Activated CD8-positive, alpha-beta T cell treated with anti-CD3 and anti-CD28 coated beads, Interleukin-2, amount 10 ng/mL, durations not matched to agents 7 days and 5 days (primary cell): ENCODE measurements around the gene YJU2. TPM values are rescaled to one million over a fixed set of nuclear protein-coding genes. Genes with fewer than 3 reads are reported as not detected.

ENCODE experiments used
- ATAC-seq: fragments of 150-1000 bp; cut with Tn5 transposase; one replicate; pipeline ENCODE4 v1.10.0; 2021; ENCODE audit warnings: moderate library complexity
- CTCF ChIA-PET: fragments of 350-600 bp; sonication (Branson Sonifier 250); formaldehyde crosslinking; loops from one replicate; lab custom pipeline; 2021; ENCODE audit warnings: antibody characterized with exemption; lab: Charles Lee
- POLR2A ChIA-PET: fragments of 350-600 bp; sonication (Branson Sonifier 250); formaldehyde crosslinking; loops from one replicate; lab custom pipeline; 2021; ENCODE audit warnings: antibody characterized with exemption; lab: Charles Lee
- DNase-seq: peaks from one replicate; pipeline ENCODE4 v3.0.0-alpha.2; 2020
- H3K27ac Mint-ChIP-seq: one replicate; pipeline ENCODE4 v1.8.0; 2021; ENCODE audit warnings: mild to moderate bottlenecking, mixed read lengths
- H3K27me3 Mint-ChIP-seq: one replicate; pipeline ENCODE4 v1.8.0; 2021; ENCODE audit warnings: low read depth, mixed read lengths
- H3K36me3 Mint-ChIP-seq: one replicate; pipeline ENCODE4 v1.8.0; 2021; ENCODE audit warnings: low read depth, mixed read lengths
- H3K4me1 Mint-ChIP-seq: one replicate; pipeline ENCODE4 v1.8.0; 2021; ENCODE audit warnings: low read depth, mixed read lengths
- H3K4me3 Mint-ChIP-seq: one replicate; pipeline ENCODE4 v1.8.0; 2021; ENCODE audit warnings: mild to moderate bottlenecking, mixed read lengths
- H3K9me3 Mint-ChIP-seq: one replicate; pipeline ENCODE4 v1.8.0; 2022; ENCODE audit warnings: mixed read lengths; ENCODE audit not compliant: insufficient read depth
- total RNA-seq, 2 experiments: library from RNA; stranded (reverse); gene quantifications; one replicate each; pipeline ENCODE4 v1.2.3, GENCODE V29; 2021

Gene YJU2
- 10 to 100 TPM; 24.8 to 26.1 TPM for total RNA-seq

DNA sequence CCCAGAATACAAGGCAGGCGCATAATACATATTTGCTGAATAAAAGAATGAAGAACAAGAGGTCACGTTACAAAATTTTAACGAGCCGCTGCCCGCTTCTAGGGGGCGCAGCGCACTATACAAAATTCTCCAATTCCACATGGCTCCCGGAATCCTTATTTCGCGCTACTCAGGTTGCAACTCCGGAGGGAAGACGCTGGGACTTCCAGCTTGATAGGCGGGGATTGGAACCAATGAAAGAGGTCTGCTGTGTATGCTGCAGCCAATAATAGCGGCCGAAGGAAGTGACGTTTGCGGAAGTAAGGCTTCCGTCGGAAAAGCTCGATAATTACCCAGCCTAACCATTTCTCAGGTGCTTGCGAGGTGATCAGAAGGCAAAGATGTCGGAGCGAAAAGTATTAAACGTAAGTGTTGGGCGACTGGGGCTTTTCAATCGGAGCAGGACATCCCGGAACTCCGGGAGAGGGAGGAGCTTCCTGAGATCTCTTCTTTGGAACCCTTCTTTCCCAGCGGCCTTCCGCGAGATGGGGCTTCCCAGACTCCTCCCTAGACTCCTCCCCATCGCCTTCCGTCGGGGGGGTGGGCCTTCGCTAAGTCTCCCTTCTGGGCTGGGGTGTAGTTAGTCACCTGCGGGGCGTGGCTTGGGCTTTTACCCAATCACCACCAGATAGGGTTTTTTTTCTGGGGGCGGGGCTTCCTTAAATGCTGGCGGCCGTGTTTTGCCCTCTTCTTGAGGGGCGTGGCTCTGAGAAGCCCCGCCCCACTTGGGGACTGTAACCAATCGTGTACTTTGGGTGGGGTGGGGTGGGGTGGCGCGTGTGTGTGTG is at the start of gene YJU2:
TSS of gene YJU2 (plus strand) at position 314 of the 827 bp plus-strand sequence. CDS start at position 381, 67 bp downstream.
- ATAC-seq = peak; percentile 98
- peak; percentile 100 for DNase-seq
- Mint-ChIP-seq H3K4me1 (peaks cover 22% of the 10 kb centered on the region), H3K27me3 (peaks cover 2% of the 10 kb centered on the region), H3K4me3 (peak within 1 kb of the TSS; percentile 84), H3K27ac (peak within 1 kb of the TSS; percentile 96), H3K36me3 (peaks cover 29% of the 10 kb centered on the region), H3K9me3 (no peaks in the 10 kb centered on the region)
- CTCF ChIA-PET = interaction anchor here (0.6 to 3.0 kb wide), 12 partner anchors 9 to 155 kb away, joined by 3 to 19 read pairs (median 4); partner anchors contain the start of gene CHAF1A
- POLR2A ChIA-PET = interaction anchor here (0.6 to 1.4 kb wide), 19 partner anchors 13 to 690 kb away, joined by 3 to 13 read pairs (median 3); partner anchors contain the start of genes CHAF1A, EEF2, MPND and MRPL54

- H3K27me3 Mint-ChIP-seq = peaks cover 30% of the 10 kb centered on the region
- ATAC-seq = no peak
Observed at GRCh38 chr19:4197228-4197624, 49.7 kb upstream of the YJU2 start.

GRCh38 chr19:4197625-4198466 is 49.0 kb upstream of the YJU2 start:
- Mint-ChIP-seq H3K9me3 (peaks cover 6% of the 10 kb centered on the region), H3K4me3 (no peak overlapping the region), H3K27ac (no peak overlapping the region), H3K4me1 (peaks cover 9% of the 10 kb centered on the region), H3K36me3 (peaks cover 4% of the 10 kb centered on the region), H3K27me3 (peaks cover 30% of the 10 kb centered on the region)
- DNase-seq (no peak), ATAC-seq (peak; percentile 44)
- ChIA-PET POLR2A (no interaction called here), CTCF (no interaction called here)

More at GRCh38 chr19:4197228-4197624, 49.7 kb upstream of the YJU2 start:
- peaks cover 6% of the 10 kb centered on the region for H3K9me3 Mint-ChIP-seq
- no peak for DNase-seq
- peaks cover 4% of the 10 kb centered on the region for H3K36me3 Mint-ChIP-seq
- peaks cover 9% of the 10 kb centered on the region for H3K4me1 Mint-ChIP-seq
- H3K27ac Mint-ChIP-seq = no peak overlapping the region
- CTCF ChIA-PET = no interaction called here
- no peak overlapping the region for H3K4me3 Mint-ChIP-seq
- POLR2A ChIA-PET = interaction anchor here (0.8 kb wide), 1 partner anchor 104 kb away, joined by 3 read pairs; no protein-coding TSS in a partner anchor

- Mint-ChIP-seq H3K36me3 (peaks cover 4% of the 10 kb centered on the region), H3K4me3 (no peak overlapping the region), H3K9me3 (peaks cover 6% of the 10 kb centered on the region), H3K27ac (no peak overlapping the region), H3K27me3 (peaks cover 28% of the 10 kb centered on the region), H3K4me1 (peaks cover 9% of the 10 kb centered on the region)
- no peak for DNase-seq
- no peak for ATAC-seq
- POLR2A ChIA-PET = no interaction called here
- CTCF ChIA-PET = no interaction called here
Observed at GRCh38 chr19:4198467-4199126, 48.3 kb upstream of the YJU2 start.

DNA sequence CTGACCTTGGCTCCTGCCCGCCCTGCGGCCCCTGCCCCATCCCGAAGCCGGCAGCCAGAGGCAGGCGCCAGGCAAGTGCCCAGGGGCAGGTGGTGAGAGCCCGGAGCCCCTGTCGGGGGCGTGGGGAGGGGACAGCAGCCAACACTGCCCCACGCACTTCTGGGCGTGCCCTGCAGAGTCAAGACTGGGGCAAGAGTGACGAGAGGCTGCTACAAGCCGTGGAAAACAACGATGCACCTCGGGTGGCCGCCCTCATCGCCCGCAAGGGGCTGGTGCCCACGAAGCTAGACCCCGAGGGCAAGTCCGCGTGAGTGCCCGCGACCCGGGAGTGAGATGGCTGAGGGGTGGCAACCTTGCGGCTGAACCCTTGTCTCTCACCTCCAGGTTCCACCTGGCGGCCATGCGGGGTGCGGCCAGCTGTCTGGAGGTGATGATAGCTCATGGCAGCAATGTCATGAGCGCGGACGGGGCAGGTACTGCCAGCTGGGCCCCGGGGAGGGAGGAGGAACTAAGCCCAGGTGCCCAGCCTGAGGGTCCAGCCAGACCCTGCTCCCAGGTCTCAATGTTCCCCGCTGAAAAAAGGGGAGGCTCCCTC is 47.1 kb upstream of the YJU2 start:
- Mint-ChIP-seq H3K36me3 (peaks cover 4% of the 10 kb centered on the region), H3K27me3 (peaks cover 24% of the 10 kb centered on the region), H3K4me1 (peaks cover 9% of the 10 kb centered on the region), H3K9me3 (peaks cover 6% of the 10 kb centered on the region), H3K27ac (no peak overlapping the region), H3K4me3 (no peak overlapping the region)
- ATAC-seq (no peak), DNase-seq (no peak)
- ChIA-PET POLR2A (no interaction called here), CTCF (interaction anchor here (2.1 to 3.4 kb wide), 3 partner anchors 13 to 212 kb away, joined by 5 to 17 read pairs (median 6); no protein-coding TSS in a partner anchor)

DNA sequence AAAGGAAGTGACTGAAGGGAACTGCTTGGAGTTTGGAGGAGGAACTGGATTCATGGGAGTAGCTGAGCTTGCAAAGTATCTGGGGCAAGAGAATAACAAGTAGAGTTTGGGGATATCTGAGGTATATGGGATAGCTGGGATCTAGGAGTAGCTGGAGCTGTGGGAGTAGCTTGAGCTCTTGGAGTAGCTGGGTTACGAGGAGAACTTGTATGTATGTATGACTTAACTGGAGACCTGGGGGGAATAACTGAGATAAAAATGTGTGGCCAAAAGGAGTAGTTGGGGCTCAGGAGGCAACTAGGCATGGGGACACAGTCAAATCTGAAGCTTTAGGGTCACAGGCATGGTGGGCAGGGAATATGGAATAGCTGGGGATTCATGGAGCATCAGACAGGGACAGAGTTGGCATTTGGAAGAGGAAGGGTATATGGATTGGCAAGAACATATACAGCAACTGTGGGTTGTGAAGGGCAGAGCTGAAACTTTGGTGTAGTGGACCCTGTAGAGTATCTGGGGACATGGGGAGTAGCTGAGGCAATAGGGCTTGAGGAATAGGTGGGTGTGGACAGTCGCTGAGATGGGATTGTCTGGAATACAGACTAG is 45.8 kb upstream of the YJU2 start:
- H3K4me1 Mint-ChIP-seq = peaks cover 9% of the 10 kb centered on the region
- POLR2A ChIA-PET = interaction anchor here (2.4 kb wide), 1 partner anchor 216 kb away, joined by 9 read pairs; the partner anchor contains the start of gene EEF2
- ATAC-seq (no peak), DNase-seq (no peak)
- H3K27ac Mint-ChIP-seq = no peak overlapping the region
- H3K27me3 Mint-ChIP-seq = peaks cover 24% of the 10 kb centered on the region
- H3K4me3 Mint-ChIP-seq = no peak overlapping the region
- CTCF ChIA-PET = interaction anchor here (1.5 to 3.4 kb wide), 4 partner anchors 14 to 215 kb away, joined by 4 to 17 read pairs (median 6); no protein-coding TSS in a partner anchor
- H3K36me3 Mint-ChIP-seq = peaks cover 4% of the 10 kb centered on the region
- H3K9me3 Mint-ChIP-seq = peaks cover 6% of the 10 kb centered on the region

DNA sequence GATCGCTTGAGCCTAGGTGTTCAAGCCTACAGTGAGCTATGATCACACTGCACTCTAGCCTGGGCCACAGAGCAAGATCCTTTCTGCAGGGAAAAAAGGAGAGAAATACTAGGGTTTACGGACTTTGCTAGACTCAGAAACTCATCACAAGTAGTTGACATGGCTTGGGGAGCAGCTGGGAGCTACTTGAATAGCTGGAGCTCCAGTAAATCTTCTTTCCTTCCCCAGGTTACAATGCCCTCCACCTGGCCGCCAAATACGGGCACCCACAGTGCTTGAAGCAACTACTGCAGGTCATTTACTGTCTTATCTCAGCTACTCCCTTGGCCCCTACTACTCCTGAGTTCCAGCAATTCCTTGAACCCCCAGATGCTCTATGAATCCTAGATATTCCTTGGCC is 45.1 kb upstream of the YJU2 start:
- POLR2A ChIA-PET = interaction anchor here (0.9 to 2.4 kb wide), 2 partner anchors 20 to 217 kb away, joined by 3 to 9 read pairs; partner anchors contain the start of gene EEF2
- peaks cover 9% of the 10 kb centered on the region for H3K4me1 Mint-ChIP-seq

GRCh38 chr19:4206818-4207484 is 39.9 kb upstream of the YJU2 start:
- Mint-ChIP-seq H3K27ac (no peak overlapping the region), H3K27me3 (peaks cover 2% of the 10 kb centered on the region), H3K4me1 (no peaks in the 10 kb centered on the region), H3K9me3 (no peaks in the 10 kb centered on the region), H3K36me3 (no peaks in the 10 kb centered on the region), H3K4me3 (no peak overlapping the region)
- ChIA-PET POLR2A (interaction anchor here (0.9 kb wide), 1 partner anchor 221 kb away, joined by 3 read pairs; the partner anchor contains the start of gene EEF2), CTCF (interaction anchor here (0.9 to 2.2 kb wide), 2 partner anchors 219 to 221 kb away, joined by 4 to 14 read pairs; partner anchors contain the start of gene EEF2)
- DNase-seq (peak; percentile 28), ATAC-seq (no peak)

More for the DNA sequence above, 45.1 kb upstream of the YJU2 start:
- DNase-seq (no peak), ATAC-seq (no peak)
- H3K4me3 Mint-ChIP-seq = no peak overlapping the region
- peaks cover 5% of the 10 kb centered on the region for H3K9me3 Mint-ChIP-seq
- peaks cover 4% of the 10 kb centered on the region for H3K36me3 Mint-ChIP-seq
- CTCF ChIA-PET = interaction anchor here (0.7 to 3.4 kb wide), 7 partner anchors 15 to 216 kb away, joined by 3 to 17 read pairs (median 4); no protein-coding TSS in a partner anchor
- no peak overlapping the region for H3K27ac Mint-ChIP-seq
- peaks cover 25% of the 10 kb centered on the region for H3K27me3 Mint-ChIP-seq

DNA sequence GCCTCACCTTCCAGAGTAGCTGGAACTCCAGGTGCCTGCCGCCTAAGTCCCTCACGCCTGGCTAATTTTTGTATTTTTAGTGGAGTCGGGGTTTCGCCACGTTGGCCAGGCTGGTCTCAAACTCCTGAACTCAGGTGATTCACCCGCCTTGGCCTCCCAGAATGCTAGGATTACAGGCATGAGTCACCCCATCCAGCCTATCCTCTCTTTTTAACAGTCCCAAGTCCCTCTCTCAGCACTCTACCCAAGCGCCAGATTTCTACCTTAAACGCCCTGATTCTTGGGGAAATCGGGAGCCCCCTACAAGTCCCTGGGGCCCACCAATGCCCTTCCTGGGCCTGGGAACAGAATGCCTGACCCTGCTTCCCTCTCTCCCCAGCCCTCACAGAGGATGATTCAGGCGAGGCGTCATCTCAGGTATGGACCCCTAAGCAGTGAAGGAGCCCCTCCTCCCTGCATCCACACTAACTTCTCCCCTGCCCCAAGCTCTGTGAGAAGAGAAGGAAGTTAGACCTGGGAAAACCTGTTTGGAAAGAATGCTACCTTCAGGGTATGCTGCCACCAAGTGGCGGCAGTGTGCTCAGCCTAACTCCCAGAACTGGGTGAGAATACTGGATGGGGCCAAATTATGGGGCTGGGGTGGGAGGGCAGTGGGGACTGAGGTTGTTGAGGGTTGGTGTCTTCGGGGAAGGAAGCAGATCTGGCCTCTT is 38.3 kb upstream of the YJU2 start:
- no peak overlapping the region for H3K4me3 Mint-ChIP-seq
- ChIA-PET POLR2A (no interaction called here), CTCF (interaction anchor here (1.2 to 2.2 kb wide), 6 partner anchors 8 to 223 kb away, joined by 3 to 14 read pairs (median 4); partner anchors contain the start of genes EEF2 and PIAS4)
- no peaks in the 10 kb centered on the region for H3K36me3 Mint-ChIP-seq
- H3K4me1 Mint-ChIP-seq = no peaks in the 10 kb centered on the region
- DNase-seq (no peak), ATAC-seq (no peak)
- H3K9me3 Mint-ChIP-seq = no peaks in the 10 kb centered on the region
- no peak overlapping the region for H3K27ac Mint-ChIP-seq
- peaks cover 2% of the 10 kb centered on the region for H3K27me3 Mint-ChIP-seq
